ENCODE measurements around the gene PSPN. TPM values are rescaled to one million over a fixed set of nuclear protein-coding genes. Genes with fewer than 3 reads are reported as not detected.
"Not testable (repeated sequence)": the region's sequence is repeated elsewhere in the genome, so short reads cannot be mapped to it uniquely, and the experiment has no call there.

Gene PSPN
- total and polyA plus RNA-seq, 11 donors = 0.24 to 1.4 (median 0.86) TPM

DNA sequence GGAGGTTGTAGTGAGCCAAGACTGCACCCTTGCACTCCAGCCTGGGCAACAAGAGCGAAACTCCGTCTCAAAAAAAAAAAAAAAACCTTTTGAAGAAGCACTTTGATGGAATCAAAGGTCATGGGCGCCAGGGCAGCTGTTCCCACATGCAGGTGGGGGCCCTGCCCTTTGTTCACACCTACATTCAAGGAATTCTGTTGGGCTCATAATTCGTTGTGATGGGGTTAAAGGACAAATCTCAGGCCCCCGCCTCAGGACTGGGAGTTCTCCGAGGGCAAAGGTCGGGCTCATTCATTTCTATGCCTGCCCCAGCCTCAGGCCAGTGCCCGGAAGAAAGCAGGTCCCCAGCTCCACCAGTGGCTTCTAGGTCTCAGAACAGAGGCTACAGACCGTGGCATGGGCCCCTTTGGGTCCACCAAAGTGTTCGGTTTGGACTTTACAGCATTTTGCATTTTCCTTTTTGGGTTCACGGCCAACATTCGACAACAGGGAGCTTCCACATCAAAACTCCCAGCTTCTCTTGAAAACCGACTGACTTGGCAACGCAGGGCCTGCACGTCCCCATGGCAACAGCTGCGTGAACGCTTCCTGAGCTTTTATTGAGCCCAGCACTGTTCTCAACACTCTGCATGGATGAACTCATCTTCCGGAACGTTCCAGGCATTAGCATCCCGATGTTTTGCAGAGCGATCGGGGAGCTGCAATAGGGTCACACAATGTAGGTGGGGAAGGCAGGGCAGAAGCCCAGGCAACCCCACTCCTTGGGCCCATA, 27.3 kb upstream of the PSPN start:
- Histone ChIP-seq H3K36me3 (no peaks in the 10 kb centered on the region), H3K4me1 (no peaks in the 10 kb centered on the region), H3K27me3 (no peaks in the 10 kb centered on the region), H3K27ac (no peak overlapping the region), H3K4me3 (no peak overlapping the region), H3K9me3 (no peaks in the 10 kb centered on the region)
- TF ChIP-seq, protein P1, sequence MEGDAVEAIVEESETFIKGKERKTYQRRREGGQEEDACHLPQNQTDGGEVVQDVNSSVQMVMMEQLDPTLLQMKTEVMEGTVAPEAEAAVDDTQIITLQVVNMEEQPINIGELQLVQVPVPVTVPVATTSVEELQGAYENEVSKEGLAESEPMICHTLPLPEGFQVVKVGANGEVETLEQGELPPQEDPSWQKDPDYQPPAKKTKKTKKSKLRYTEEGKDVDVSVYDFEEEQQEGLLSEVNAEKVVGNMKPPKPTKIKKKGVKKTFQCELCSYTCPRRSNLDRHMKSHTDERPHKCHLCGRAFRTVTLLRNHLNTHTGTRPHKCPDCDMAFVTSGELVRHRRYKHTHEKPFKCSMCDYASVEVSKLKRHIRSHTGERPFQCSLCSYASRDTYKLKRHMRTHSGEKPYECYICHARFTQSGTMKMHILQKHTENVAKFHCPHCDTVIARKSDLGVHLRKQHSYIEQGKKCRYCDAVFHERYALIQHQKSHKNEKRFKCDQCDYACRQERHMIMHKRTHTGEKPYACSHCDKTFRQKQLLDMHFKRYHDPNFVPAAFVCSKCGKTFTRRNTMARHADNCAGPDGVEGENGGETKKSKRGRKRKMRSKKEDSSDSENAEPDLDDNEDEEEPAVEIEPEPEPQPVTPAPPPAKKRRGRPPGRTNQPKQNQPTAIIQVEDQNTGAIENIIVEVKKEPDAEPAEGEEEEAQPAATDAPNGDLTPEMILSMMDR (IDR thresholded peaks at IDR 0.05) = no peak
- no peak for TF ChIP-seq POLR2A (IDR thresholded peaks at IDR 0.05)
- intact Hi-C loops (cut with DNase I) = no loop called here
- ATAC-seq (peak in 3 of 4 donors; percentile 41 to 56 (median 48)), DNase-seq (no peak)
- WGBS, 4 donors = 59 to 77% (median 64%) methylated on average over 16 to 22 of the region's 22 CpGs

DNA sequence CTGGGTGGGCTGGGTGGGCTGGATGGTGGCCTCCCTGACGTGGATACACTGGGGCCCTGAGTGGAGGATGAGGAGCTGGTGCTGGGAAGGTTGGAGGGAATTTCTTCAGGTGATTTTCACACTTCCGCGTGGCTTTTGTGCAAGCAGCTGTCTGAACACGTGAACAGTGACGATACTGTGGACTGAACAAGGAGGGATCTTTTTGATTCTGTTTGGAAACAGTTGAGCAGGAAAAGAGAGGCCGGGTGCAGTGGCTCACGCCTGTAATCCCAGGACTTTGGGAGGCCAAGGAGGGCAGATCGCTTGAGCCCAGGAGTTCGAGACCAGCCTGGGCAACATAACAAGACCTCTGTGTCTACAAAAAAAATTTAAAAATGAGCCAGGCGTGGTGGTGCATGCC, 26.3 kb upstream of the PSPN start:
- Histone ChIP-seq H3K9me3 (no peaks in the 10 kb centered on the region), H3K36me3 (no peaks in the 10 kb centered on the region), H3K27ac (no peak overlapping the region), H3K4me1 (no peaks in the 10 kb centered on the region), H3K27me3 (no peaks in the 10 kb centered on the region), H3K4me3 (no peak overlapping the region)
- no peak for TF ChIP-seq POLR2A (IDR thresholded peaks at IDR 0.05)
- TF ChIP-seq, protein P1 (IDR thresholded peaks at IDR 0.05) = no peak
- no peak for ATAC-seq
- 90 to 92% (median 92%) methylated on average over 10 of the region's 10 CpGs for WGBS, 4 donors
- intact Hi-C loops (cut with DNase I) = no loop called here
- DNase-seq = no peak

DNA sequence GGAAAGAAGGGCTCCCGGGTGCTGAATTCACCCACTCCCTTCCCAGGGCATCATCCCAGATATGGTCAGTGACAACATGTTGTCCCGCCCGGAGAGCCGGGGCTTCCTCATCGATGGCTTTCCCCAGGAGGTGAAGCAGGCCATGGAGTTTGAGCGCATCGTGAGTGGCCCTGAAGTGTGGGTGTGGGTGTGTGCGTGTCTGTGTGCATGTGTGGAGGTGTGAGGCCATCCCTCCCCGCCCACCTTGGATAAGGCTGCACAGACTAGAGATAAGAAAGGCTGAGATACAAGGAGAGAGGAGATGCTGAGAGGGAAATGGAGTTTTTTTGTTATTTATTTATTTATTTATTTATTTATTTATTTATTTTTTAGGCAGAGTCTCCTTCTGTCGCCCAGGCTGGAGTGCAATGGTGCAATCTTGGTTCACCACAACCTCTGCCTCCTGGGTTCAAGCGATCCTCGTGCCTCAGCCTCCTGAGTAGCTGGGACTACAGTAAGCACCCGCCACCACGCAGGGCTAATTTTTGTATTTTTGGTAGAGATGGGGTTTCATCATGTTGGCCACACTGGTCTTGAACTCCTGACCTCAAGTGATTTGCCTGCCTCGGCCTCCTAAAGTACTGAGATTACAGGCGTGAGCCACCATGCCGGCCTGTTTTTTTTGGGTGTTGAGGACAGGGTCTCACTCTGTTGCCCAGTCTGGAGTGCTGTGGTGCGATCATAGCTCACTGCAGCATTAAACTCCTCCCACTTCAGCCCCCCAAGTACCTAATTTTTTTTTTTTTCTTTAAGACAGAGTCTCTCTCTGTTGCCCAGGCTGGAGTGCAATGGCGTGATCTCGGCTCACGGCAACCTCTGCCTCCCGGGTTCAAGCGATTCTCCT, 24.6 kb upstream of the PSPN start:
- H3K27me3 ChIP-seq; DNase-seq; H3K4me3 ChIP-seq; H3K4me1 ChIP-seq; H3K36me3 ChIP-seq; H3K27ac ChIP-seq; intact Hi-C loops (cut with DNase I); ATAC-seq; H3K9me3 ChIP-seq: not testable (repeated sequence)
- WGBS, 4 donors = 87 to 90% (median 88%) methylated on average over 23 of the region's 23 CpGs

DNA sequence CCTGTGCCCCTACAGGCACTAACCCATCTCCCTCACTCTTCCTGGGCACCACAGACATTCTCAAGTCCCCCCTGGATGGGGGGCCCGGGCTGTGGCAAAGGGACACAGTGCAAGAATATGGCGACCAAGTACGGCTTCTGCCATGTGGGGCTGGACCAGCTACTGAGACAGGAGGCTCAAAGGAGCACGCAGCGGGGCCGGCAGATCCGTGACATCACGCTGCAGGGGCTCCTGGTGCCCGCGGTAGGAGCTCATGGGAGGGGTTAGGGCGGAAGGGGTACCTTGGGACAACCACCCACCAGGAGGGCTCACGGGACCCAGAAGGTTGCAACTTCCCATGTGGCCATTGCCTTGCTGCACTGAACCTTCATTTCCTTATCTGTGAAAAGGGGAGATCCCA, 20.6 kb upstream of the PSPN start:
- intact Hi-C loops (cut with DNase I) = no loop called here
- no peaks in the 10 kb centered on the region for H3K27me3 ChIP-seq
- H3K36me3 ChIP-seq = peaks cover 0 to 9% (median 0%) of the 10 kb centered on the region in 9 donors
- H3K27ac ChIP-seq = no peak overlapping the region
- no peak for DNase-seq
- H3K4me3 ChIP-seq = no peak overlapping the region
- peaks cover 0 to 17% (median 10%) of the 10 kb centered on the region in 12 donors for H3K4me1 ChIP-seq
- TF ChIP-seq POLR2A (IDR thresholded peaks at IDR 0.05) = no peak
- TF ChIP-seq, protein P1 (IDR thresholded peaks at IDR 0.05) = no peak
- 88 to 92% (median 91%) methylated on average over 12 of the region's 12 CpGs for WGBS, 4 donors
- no peak for ATAC-seq
- no peaks in the 10 kb centered on the region for H3K9me3 ChIP-seq
